Right lobe of liver (tissue), 6 donors: ENCODE measurements around the gene ASCC1. TPM values are rescaled to one million over a fixed set of nuclear protein-coding genes. Genes with fewer than 3 reads are reported as not detected.
A peak's percentile ranks its signal among the peaks of the same experiment; 100 is the strongest.

ENCODE experiments used
- ATAC-seq, 4 donors: fragments of 200-7000 bp; cut with Tn5 transposase; one replicate each; pipeline ENCODE4 v1.9.1; 2020; ENCODE audit warnings: mild to moderate bottlenecking in 4 of 4, moderate library complexity in 4 of 4
- DNase-seq, 3 donors: peaks; one replicate each; pipeline ENCODE4 v3.0.0-alpha.2; 2020
- H3K27ac ChIP-seq, 3 donors: fragments of 200-600 bp; one replicate each; pipeline ENCODE4 v1.8.0; 2022
- H3K27me3 ChIP-seq, 2 donors: fragments of 200-600 bp; one replicate each; pipeline ENCODE4 v1.8.0; 2022
- H3K36me3 ChIP-seq, 4 donors: fragments of 200-600 bp; sonication (generic) in 1 of 4; one replicate each; pipeline versions ENCODE4 v1.5.1 to v1.8.0; 2017 to 2022; ENCODE audit warnings: control low read depth in 1 of 4
- H3K4me1 ChIP-seq, 4 donors: fragments of 200-600 bp; sonication (generic) in 1 of 4; one replicate each; pipeline versions ENCODE4 v1.5.1 to v1.8.0; 2017 to 2022; ENCODE audit warnings: control low read depth in 1 of 4
- H3K4me3 ChIP-seq, 3 donors: fragments of 200-600 bp; one replicate each; pipeline ENCODE4 v1.8.0; 2022
- H3K9me3 ChIP-seq, 4 donors: fragments of 200-600 bp; sonication (generic) in 1 of 4; one replicate each; pipeline versions ENCODE4 v1.5.1 to v1.8.0; 2017 to 2022; ENCODE audit warnings: control low read depth in 1 of 4
- CTCF ChIP-seq, 4 donors: fragments of 200-600 bp in 3 of 4; fragments of 450-650 bp in 1 of 4; IDR thresholded peaks; one replicate each; pipeline versions ENCODE4 v1.5.1 to v1.8.0; 2016 to 2022; ENCODE audit warnings: antibody characterized with exemption in 4 of 4, mild to moderate bottlenecking in 2 of 4
- POLR2A ChIP-seq: fragments of 450-650 bp; IDR thresholded peaks from one replicate; pipeline ENCODE4 v1.6.1; 2017; ENCODE audit warnings: antibody characterized with exemption, mild to moderate bottlenecking
- WGBS: methylation state at CpG from one replicate; pipeline ENCODE4 v1.1.6; 2018; ENCODE audit warnings: low coverage, low lambda C conversion rate; ENCODE audit not compliant: insufficient coverage; ENCODE audit errors: missing lambda C conversion rate; 5-methylcytosine and 5-hydroxymethylcytosine counted together
- intact Hi-C, 2 donors: fragments of 100-400 bp; cut with DNase I; formaldehyde crosslinking; loops; one replicate each; pipeline versions ENCODE4 v1.11.2 to v1.14.1; 2022
- small RNA-seq, 2 experiments: library from RNA; depleted of rRNA; stranded (forward); fragments of <200 nt; gene quantifications; one replicate each; pipeline ENCODE3, GENCODE V24; 2016
- total RNA-seq, 6 experiments: library from RNA; depleted of rRNA in 2 of 6; stranded (reverse); fragments of >200 nt in 2 of 6; fragmentation: NEBNext Ultra II Directional in 3 of 6; extraction: Animal tissue kit (Norgen Biotek cat#: 25700) in 3 of 6; gene quantifications; one replicate each; pipeline versions ENCODE4 v1.1.0 to v1.2.4, GENCODE V29; 2016 to 2023
- donor health status: DM: no; HTN: yes; CAD: no.
- donor health status: DM: no; HTN: no; CAD: no.
- donor health status: DM: no; HTN: no; CAD: no.
- donor health status: DM: no; HTN: yes; CAD: no.
- donor health status: DM: no; HTN: yes; CAD: no.

ASCC1 gene
- total RNA-seq, 6 experiments from 2014 or later, result 12.0 to 26.5 (median 14.5) TPM

- H3K27me3 ChIP-seq, result no peaks in the 10 kb centered on the region
- no peaks in the 10 kb centered on the region for H3K36me3 ChIP-seq
- no peak overlapping the region for H3K4me3 ChIP-seq
- no peaks in the 10 kb centered on the region for H3K9me3 ChIP-seq
- intact Hi-C loops, result loop anchor here in 1 of 2 donors (10.0 kb wide), 1 partner anchor 154 kb away; no protein-coding TSS in a partner anchor
- ATAC-seq (peak; percentile 98 to 99 (median 98)), DNase-seq (peak; percentile 83 to 92 (median 88))
- no peak overlapping the region for H3K27ac ChIP-seq
- TF ChIP-seq POLR2A (no peak), CTCF (IDR thresholded peaks at IDR 0.05) (peak; percentile 98 to 100 (median 100))
- 26% methylated on average over 12 of the region's 12 CpGs for WGBS
- peaks cover 0 to 3% (median 0%) of the 10 kb centered on the region in 4 donors for H3K4me1 ChIP-seq
These were observed 167.5 kb downstream of the ASCC1 start for GRCh38 chr10:72048450-72049124.

Small RNA genes lying within 50 kb of the gene (small RNA-seq; reads per million reads assigned to genes)
- gene RF00019 (0 reads per million in 2 experiments), gene RF00340 (0 reads per million in 2 experiments)

Other genes with a start within 250 kb of the ASCC1 start
- 1 to 10 TPM in 4 of 6 experiments, under 1 TPM in 2; 0.72 to 3.0 (median 1.2) TPM for gene SPOCK2, start 127.7 kb downstream of the ASCC1 start, total RNA-seq
- 10 to 100 TPM; 38.6 to 79.2 (median 51.3) TPM for gene ANAPC16, start 264 bp downstream of the ASCC1 start, total RNA-seq
- 100 to 1,000 TPM in 4 of 6 experiments, 10 to 100 TPM in 2; 51.7 to 180 (median 143) TPM for gene DDIT4, start 57.6 kb upstream of the ASCC1 start, total RNA-seq
- gene DNAJB12, start 138.6 kb upstream of the ASCC1 start, total RNA-seq, result 10 to 100 TPM; 16.6 to 22.1 (median 19.2) TPM